Measurements from ENCODE around the gene ALPL.
A peak's percentile ranks its signal among the peaks of the same experiment; 100 is the strongest.

Gene ALPL

GRCh38 chr1:21622466-21623315 lies 113.5 kb downstream of the ALPL start:
- FAIRE-seq, result no peak
- peak; percentile 66 for DNase-seq (ENCODE audit: insufficient read length, low spot score)
- no peak for TF ChIP-seq POLR2A (IDR thresholded peaks at IDR 0.05; ENCODE audit: low read depth, low read length)
- no peak for TF ChIP-seq POLR2AphosphoS5 (IDR thresholded peaks at IDR 0.05; ENCODE audit: low read depth, low read length)
- TF ChIP-seq TAF1 (IDR thresholded peaks at IDR 0.05; ENCODE audit: low read depth, low read length), result no peak
- TF ChIP-seq PAX5 (IDR thresholded peaks at IDR 0.05; ENCODE audit: insufficient read depth, low read length, severe bottlenecking), result no peak
- TF ChIP-seq SPI1 (IDR thresholded peaks at IDR 0.05; ENCODE audit: low read depth, low read length), result no peak
- TF ChIP-seq POU2F2 (IDR thresholded peaks at IDR 0.05; ENCODE audit: low read depth, low read length), result no peak

- no peak for TF ChIP-seq SPI1 (IDR thresholded peaks at IDR 0.05; ENCODE audit: low read depth, low read length)
- TF ChIP-seq POLR2A (IDR thresholded peaks at IDR 0.05; ENCODE audit: low read depth, low read length), result no peak
- no peak for TF ChIP-seq TAF1 (IDR thresholded peaks at IDR 0.05; ENCODE audit: low read depth, low read length)
- TF ChIP-seq POLR2AphosphoS5 (IDR thresholded peaks at IDR 0.05; ENCODE audit: low read depth, low read length), result no peak
- no peak for TF ChIP-seq PAX5 (IDR thresholded peaks at IDR 0.05; ENCODE audit: insufficient read depth, low read length, severe bottlenecking)
- no peak for TF ChIP-seq POU2F2 (IDR thresholded peaks at IDR 0.05; ENCODE audit: low read depth, low read length)
- FAIRE-seq (no peak), DNase-seq (ENCODE audit: insufficient read length, low spot score) (no peak)
Measured at GRCh38 chr1:21623410-21623961, 114.3 kb downstream of the ALPL start.

- no peak for DNase-seq (ENCODE audit: insufficient read length, low spot score)
- TF ChIP-seq POLR2AphosphoS5 (IDR thresholded peaks at IDR 0.05; ENCODE audit: low read depth, low read length) (no peak), PAX5 (IDR thresholded peaks at IDR 0.05; ENCODE audit: insufficient read depth, low read length, severe bottlenecking) (no peak), TAF1 (IDR thresholded peaks at IDR 0.05; ENCODE audit: low read depth, low read length) (no peak), POU2F2 (IDR thresholded peaks at IDR 0.05; ENCODE audit: low read depth, low read length) (no peak), SPI1 (IDR thresholded peaks at IDR 0.05; ENCODE audit: low read depth, low read length) (no peak), POLR2A (IDR thresholded peaks at IDR 0.05; ENCODE audit: low read depth, low read length) (no peak)
- FAIRE-seq, result no peak
Measured at GRCh38 chr1:21624571-21625389, 115.6 kb downstream of the ALPL start.

GRCh38 chr1:21625390-21626190 lies 116.4 kb downstream of the ALPL start:
- DNase-seq (ENCODE audit: insufficient read length, low spot score) (no peak), FAIRE-seq (no peak)
- no peak for TF ChIP-seq PAX5 (IDR thresholded peaks at IDR 0.05; ENCODE audit: insufficient read depth, low read length, severe bottlenecking)
- no peak for TF ChIP-seq SPI1 (IDR thresholded peaks at IDR 0.05; ENCODE audit: low read depth, low read length)
- TF ChIP-seq POU2F2 (IDR thresholded peaks at IDR 0.05; ENCODE audit: low read depth, low read length), result no peak
- TF ChIP-seq TAF1 (IDR thresholded peaks at IDR 0.05; ENCODE audit: low read depth, low read length), result no peak
- no peak for TF ChIP-seq POLR2A (IDR thresholded peaks at IDR 0.05; ENCODE audit: low read depth, low read length)
- TF ChIP-seq POLR2AphosphoS5 (IDR thresholded peaks at IDR 0.05; ENCODE audit: low read depth, low read length), result no peak

GRCh38 chr1:21626921-21627339 lies 117.7 kb downstream of the ALPL start:
- no peak for FAIRE-seq
- TF ChIP-seq TAF1 (IDR thresholded peaks at IDR 0.05; ENCODE audit: low read depth, low read length), result no peak
- no peak for TF ChIP-seq POU2F2 (IDR thresholded peaks at IDR 0.05; ENCODE audit: low read depth, low read length)
- no peak for TF ChIP-seq POLR2AphosphoS5 (IDR thresholded peaks at IDR 0.05; ENCODE audit: low read depth, low read length)
- no peak for TF ChIP-seq SPI1 (IDR thresholded peaks at IDR 0.05; ENCODE audit: low read depth, low read length)
- no peak for TF ChIP-seq POLR2A (IDR thresholded peaks at IDR 0.05; ENCODE audit: low read depth, low read length)
- TF ChIP-seq PAX5 (IDR thresholded peaks at IDR 0.05; ENCODE audit: insufficient read depth, low read length, severe bottlenecking), result no peak

More at GRCh38 chr1:21626921-21627339, 117.7 kb downstream of the ALPL start:
- DNase-seq (ENCODE audit: insufficient read length, low spot score), result no peak
